K562 (cell line): ENCODE results near the gene TUBB4B. TPM values are rescaled to one million over a fixed set of nuclear protein-coding genes. Genes with fewer than 3 reads are reported as not detected.

Experiments used
- AFF4 ChIP-seq: sonication (generic); formaldehyde crosslinking; IDR thresholded peaks from 2 replicates; pipeline ENCODE4 v1.8.0; 2023; ENCODE audit warnings: mild to moderate bottlenecking, missing genetic modification reagents
- COPS2 ChIP-seq: fragments of 450-650 bp; conservative IDR thresholded peaks from 2 replicates; pipeline ENCODE4 v1.6.1; 2016; ENCODE audit warnings: mild to moderate bottlenecking, moderate library complexity
- CREB3 ChIP-seq: fragments of 450-650 bp; conservative IDR thresholded peaks from 2 replicates; pipeline ENCODE4 v1.6.1; 2016; ENCODE audit warnings: missing genetic modification characterization, low read depth, mild to moderate bottlenecking, missing compliant biosample characterization, moderate library complexity
- HOMEZ ChIP-seq: fragments of 250-450 bp; sonication (Bioruptor Pico); IDR thresholded peaks from 2 replicates; pipeline ENCODE4 v1.4.0; 2020; ENCODE audit warnings: mild to moderate bottlenecking, moderate library complexity
- HOXB6 ChIP-seq: fragments of 250-450 bp; sonication (Bioruptor Pico); IDR thresholded peaks from 2 replicates; pipeline ENCODE4 v1.5.1; 2022; ENCODE audit warnings: mild to moderate bottlenecking, borderline replicate concordance
- KLF1 ChIP-seq: fragments of 450-650 bp; IDR thresholded peaks from 2 replicates; pipeline ENCODE4 v1.6.1; 2016; ENCODE audit warnings: missing genetic modification characterization, missing compliant biosample characterization
- MED1 ChIP-seq: sonication (generic); formaldehyde crosslinking; IDR thresholded peaks from 2 replicates; pipeline ENCODE4 v1.8.1; 2023; ENCODE audit warnings: missing genetic modification reagents, borderline replicate concordance
- MTA2 ChIP-seq: fragments of 450-650 bp; IDR thresholded peaks from 2 replicates; pipeline ENCODE4 v1.6.1; 2016; ENCODE audit warnings: low read depth
- NONO ChIP-seq, 2 experiments: fragments of 200-400 bp in 1 of 2; fragments of 450-650 bp in 1 of 2; formaldehyde crosslinking in 1 of 2; IDR thresholded peaks; 2 replicates each; pipeline ENCODE4 v1.6.1; 2017; ENCODE audit warnings: low read depth in 2 of 2, mild to moderate bottlenecking in 2 of 2, moderate library complexity in 2 of 2, low read length in 1 of 2
- RBM17 ChIP-seq: fragments of 200-400 bp; formaldehyde crosslinking; IDR thresholded peaks from 2 replicates; pipeline ENCODE4 v1.6.1; 2017; ENCODE audit warnings: low read depth, mild to moderate bottlenecking, low read length, borderline replicate concordance
- RERE ChIP-seq: sonication (generic); formaldehyde crosslinking; IDR thresholded peaks from 2 replicates; pipeline ENCODE4 v1.8.0; 2023; ENCODE audit warnings: missing genetic modification reagents, mild to moderate bottlenecking, borderline replicate concordance
- TEAD1 ChIP-seq, 2 experiments: fragments of 450-650 bp in 1 of 2; sonication (generic) in 1 of 2; formaldehyde crosslinking; IDR thresholded peaks; 2 replicates each; pipeline versions ENCODE4 v1.4.0 to v1.8.0; 2020 to 2022; ENCODE audit warnings: mild to moderate bottlenecking in 2 of 2, missing genetic modification reagents in 1 of 2
- TRIM28 ChIP-seq: fragments of 450-650 bp; IDR thresholded peaks from 2 replicates; pipeline ENCODE4 v1.6.1; 2017
- XRCC5 ChIP-seq: fragments of 200-400 bp; formaldehyde crosslinking; IDR thresholded peaks from 2 replicates; pipeline ENCODE4 v1.6.1; 2017; ENCODE audit warnings: low read depth, mild to moderate bottlenecking, low read length
- ZNF197 ChIP-seq: fragments of 200-800 bp; sonication (Bioruptor generic); IDR thresholded peaks from 2 replicates; pipeline ENCODE4 v1.6.1; 2016; ENCODE audit warnings: low read depth, missing genetic modification characterization, missing compliant biosample characterization
- ZNF717 ChIP-seq: fragments of 250-450 bp; sonication (Bioruptor Pico); IDR thresholded peaks from 2 replicates; pipeline ENCODE4 v1.5.0; 2021
- polyA plus RNA-seq, 8 experiments: library from polyadenylated mRNA; depleted of rRNA in 4 of 8; stranded (reverse) in 5 of 8; unstranded in 3 of 8; fragments of >200 nt; fragmentation: Nextera tagmentation in 2 of 8; fragmentation: Illumina TruSeq in 1 of 8; extraction: Ambion mirVana in 2 of 8; extraction: Trizol in 1 of 8; gene quantifications; 2 replicates each; pipeline versions ENCODE4 v1.2.1 to v1.2.3, GENCODE V29; 2011 to 2014; ENCODE audit warnings: inconsistent platforms in 1 of 8, missing spikeins in 1 of 8
- total RNA-seq, 7 experiments: library from RNA; depleted of rRNA in 6 of 7; stranded (reverse); fragments of >200 nt in 6 of 7; fragmentation: Illumina TruSeq in 2 of 7; extraction: Trizol in 2 of 7; gene quantifications; 2 replicates each; pipeline versions ENCODE4 v1.2.1 to v1.2.3, GENCODE V29; 2011 to 2021; ENCODE audit warnings: low replicate concordance in 1 of 7

TUBB4B gene
- total and polyA plus RNA-seq, 9 of the 15 experiments (the other 6 are each of a cell fraction or from before 2014, with no cell fraction given) = 24.1 to 443 (median 268) TPM

GRCh38 chr9:137240318-137240840 lies 708 bp upstream of the TUBB4B start (continued):
- TF ChIP-seq HOMEZ (0 out of 2 replicates have a peak, but pooled peaks have one; percentile 43), ZNF717 (no peak), HOXB6 (CRISPR knock-in tag) (no peak), TEAD1 (CRISPR knock-in tag; IDR thresholded peaks at IDR 0.05) (0 out of 4 replicates have a peak, but pooled peaks have one; percentile 66 to 74), NONO (IDR thresholded peaks at IDR 0.05; ENCODE audit: low read depth in 2 of 2, low read length in 1 of 2) (peak in 1 of 2 experiments; percentile 69; a peak in 2 of 4 replicates), AFF4 (CRISPR knock-in tag) (0 out of 2 replicates have a peak, but pooled peaks have one; percentile 48), MTA2 (no peak), COPS2 (no peak), ZNF197 (CRISPR knock-in tag) (no peak), RBM17 (no peak), RERE (CRISPR knock-in tag) (0 out of 2 replicates have a peak, but pooled peaks have one; percentile 83), XRCC5 (no peak), CREB3 (no peak), KLF1 (peak; percentile 86), MED1 (CRISPR knock-in tag) (no peak), TRIM28 (no peak)
